A549 (cell line): ENCODE measurements around the gene THAP3. TPM values are rescaled to one million over a fixed set of nuclear protein-coding genes. Genes with fewer than 3 reads are reported as not detected.

Experiments used
- ATAC-seq, 2 experiments: fragments of 200-7000 bp in 1 of 2; fragments of >200 bp in 1 of 2; cut with Nextera tagmentation in 1 of 2; cut with Tn5 transposase in 1 of 2; 3 replicates each; pipeline versions ENCODE4 v1.8.0 to v1.9.1; 2018 to 2020; ENCODE audit warnings: mild to moderate bottlenecking in 1 of 2, moderate library complexity in 1 of 2
- CTCF ChIA-PET: fragments of 300-600 bp; sonication (Branson Sonifier 250); formaldehyde crosslinking; extraction: SDS; loops from one replicate; lab custom pipeline; 2021; ENCODE audit warnings: antibody characterized with exemption, inconsistent platforms; lab: Yijun Ruan, JAX
- POLR2A ChIA-PET: fragments of 350-600 bp; formaldehyde crosslinking; extraction: SDS; loops from one replicate; lab custom pipeline; 2021; ENCODE audit warnings: antibody characterized with exemption, inconsistent platforms; lab: Yijun Ruan, JAX
- DNase-seq, 2 experiments: peaks; one replicate each; pipeline versions ENCODE4 v3.0.0 to v3.0.0-alpha.2; 2011 to 2016; ENCODE audit warnings: low read depth in 1 of 2, low spot score in 1 of 2
- FAIRE-seq: peaks from 2 replicates; lab custom pipeline; 2011; peaks lifted over from hg19 to GRCh38; lab: Jason Lieb, UNC
- H3K27ac ChIP-seq, 2 experiments: fragments of >200 bp; sonication (Bioruptor Twin); formaldehyde crosslinking; 3 replicates each; pipeline ENCODE4 v1.5.1; 2016 to 2017
- H3K4me1 ChIP-seq: fragments of >200 bp; sonication (Bioruptor Twin); formaldehyde crosslinking; 3 replicates; pipeline ENCODE4 v1.6.1; 2016
- H3K4me2 ChIP-seq: fragments of >200 bp; sonication (Bioruptor Twin); formaldehyde crosslinking; 3 replicates; pipeline ENCODE4 v1.6.1; 2016
- H3K4me3 ChIP-seq: fragments of >200 bp; sonication (Bioruptor Twin); formaldehyde crosslinking; 3 replicates; pipeline ENCODE4 v1.5.1; 2016
- H3K9me3 ChIP-seq: fragments of >200 bp; sonication (Bioruptor Twin); formaldehyde crosslinking; 3 replicates; pipeline ENCODE4 v1.6.1; 2016
- EHMT2 ChIP-seq: fragments of 200-600 bp; sonication (generic); IDR thresholded peaks from 2 replicates; pipeline ENCODE4 v1.6.1; 2016; ENCODE audit warnings: antibody characterized with exemption, low read depth, mild to moderate bottlenecking, moderate library complexity
- FOXS1 ChIP-seq: fragments of 250-450 bp; sonication (Bioruptor Pico); IDR thresholded peaks from 2 replicates; pipeline ENCODE4 v1.5.0; 2020; ENCODE audit warnings: mild to moderate bottlenecking, moderate library complexity
- HES2 ChIP-seq: fragments of >200 bp; sonication (Bioruptor Twin); formaldehyde crosslinking; IDR thresholded peaks from 2 replicates; pipeline ENCODE4 v1.6.1; 2016
- HEYL ChIP-seq: fragments of 250-450 bp; sonication (Bioruptor Pico); IDR thresholded peaks from 2 replicates; pipeline ENCODE4 v1.8.0; 2021; ENCODE audit warnings: mild to moderate bottlenecking, moderate library complexity
- HOXA7 ChIP-seq: fragments of 250-450 bp; sonication (Bioruptor Pico); IDR thresholded peaks from 2 replicates; pipeline ENCODE4 v1.5.0; 2020; ENCODE audit warnings: mild to moderate bottlenecking, moderate library complexity
- HOXB13 ChIP-seq: fragments of 250-450 bp; sonication (Bioruptor Pico); IDR thresholded peaks from 2 replicates; pipeline ENCODE4 v1.5.0; 2020; ENCODE audit warnings: low read depth, mild to moderate bottlenecking, moderate library complexity
- HOXB5 ChIP-seq: fragments of 250-450 bp; sonication (Bioruptor Pico); IDR thresholded peaks from 2 replicates; pipeline ENCODE4 v1.5.0; 2020; ENCODE audit warnings: mild to moderate bottlenecking, moderate library complexity
- JUNB ChIP-seq: fragments of >200 bp; sonication (Bioruptor Twin); formaldehyde crosslinking; IDR thresholded peaks from 2 replicates; pipeline ENCODE4 v1.6.1; 2016
- NPAS2 ChIP-seq: fragments of 250-450 bp; sonication (Bioruptor Pico); IDR thresholded peaks from 2 replicates; pipeline ENCODE4 v1.8.0; 2022; ENCODE audit warnings: mild to moderate bottlenecking, moderate library complexity, borderline replicate concordance
- POLR2A ChIP-seq: IDR thresholded peaks from 2 replicates; pipeline ENCODE4 v1.6.1; 2012; ENCODE audit warnings: mild to moderate bottlenecking, low read length
- POLR2AphosphoS2 ChIP-seq: conservative IDR thresholded peaks from 2 replicates; pipeline ENCODE4 v1.6.1; 2012; ENCODE audit warnings: low read length, improper control_type of control experiment, inconsistent platforms
- RARB ChIP-seq: fragments of 250-450 bp; sonication (Bioruptor Pico); IDR thresholded peaks from 2 replicates; pipeline ENCODE4 v1.8.0; 2021; ENCODE audit warnings: mild to moderate bottlenecking, moderate library complexity
- RFX5 ChIP-seq: fragments of 450-650 bp; IDR thresholded peaks from 2 replicates; pipeline ENCODE4 v1.7.1; 2014; ENCODE audit warnings: antibody characterized with exemption, mild to moderate bottlenecking, moderate library complexity
- SREBF2 ChIP-seq: fragments of 450-650 bp; IDR thresholded peaks from 2 replicates; pipeline ENCODE4 v1.6.1; 2014; ENCODE audit warnings: mild to moderate bottlenecking, moderate library complexity
- TFCP2L1 ChIP-seq: fragments of 250-450 bp; sonication (Bioruptor Pico); IDR thresholded peaks from 2 replicates; pipeline ENCODE4 v1.5.0; 2021; ENCODE audit warnings: mild to moderate bottlenecking
- USF2 ChIP-seq: fragments of 450-650 bp; IDR thresholded peaks from 2 replicates; pipeline ENCODE4 v1.6.1; 2014; ENCODE audit warnings: antibody characterized with exemption
- ZC3H11A ChIP-seq: fragments of 450-650 bp; IDR thresholded peaks from 2 replicates; pipeline ENCODE4 v1.6.1; 2014; ENCODE audit warnings: antibody characterized with exemption, mild to moderate bottlenecking
- ZFP36 ChIP-seq: fragments of 450-650 bp; IDR thresholded peaks from 2 replicates; pipeline ENCODE4 v1.6.1; 2014; ENCODE audit warnings: borderline replicate concordance; ENCODE audit not compliant: partially characterized antibody
- ZNF302 ChIP-seq: fragments of 250-450 bp; sonication (Bioruptor Pico); IDR thresholded peaks from 2 replicates; pipeline ENCODE4 v1.9.0; 2021; ENCODE audit warnings: inconsistent platforms, mild to moderate bottlenecking, moderate library complexity
- ZSCAN20 ChIP-seq: fragments of 250-450 bp; sonication (Bioruptor Pico); IDR thresholded peaks from 2 replicates; pipeline ENCODE4 v1.8.0; 2022; ENCODE audit warnings: mild to moderate bottlenecking, moderate library complexity
- WGBS: methylation state at CpG from one replicate; pipeline ENCODE4 v1.1.6; 2017; ENCODE audit errors: missing lambda C conversion rate; 5-methylcytosine and 5-hydroxymethylcytosine counted together
- polyA plus RNA-seq, 4 experiments: library from polyadenylated mRNA; depleted of rRNA in 3 of 4; stranded (reverse); fragments of >200 nt; fragmentation: RNase III in 1 of 4; extraction: RNeasy Plus Mini Kit Qiagen cat#74134 plus additional on column Dnase treatment in 1 of 4; gene quantifications; 2 replicates in 3 of 4; 3 replicates in 1 of 4; pipeline ENCODE4 v1.2.3, GENCODE V29; 2011 to 2017
- TF ChIP-seq, protein P1 (sequence below): fragments of >200 bp; sonication (Bioruptor Twin); formaldehyde crosslinking; IDR thresholded peaks from 3 replicates; pipeline ENCODE4 v1.5.1; 2016
- TF ChIP-seq, protein P2 (sequence below): fragments of 200-600 bp; sonication (generic); IDR thresholded peaks from 2 replicates; pipeline ENCODE4 v1.6.1; 2016; ENCODE audit warnings: antibody characterized with exemption, mild to moderate bottlenecking, moderate library complexity
- TF ChIP-seq, protein P3 (sequence below): IDR thresholded peaks from 2 replicates; pipeline ENCODE4 v1.6.1; 2012

The THAP3 gene
- polyA plus RNA-seq, 2 of the 4 experiments (the other 2 are of a cell fraction), result 6.5 to 12.0 TPM

DNA sequence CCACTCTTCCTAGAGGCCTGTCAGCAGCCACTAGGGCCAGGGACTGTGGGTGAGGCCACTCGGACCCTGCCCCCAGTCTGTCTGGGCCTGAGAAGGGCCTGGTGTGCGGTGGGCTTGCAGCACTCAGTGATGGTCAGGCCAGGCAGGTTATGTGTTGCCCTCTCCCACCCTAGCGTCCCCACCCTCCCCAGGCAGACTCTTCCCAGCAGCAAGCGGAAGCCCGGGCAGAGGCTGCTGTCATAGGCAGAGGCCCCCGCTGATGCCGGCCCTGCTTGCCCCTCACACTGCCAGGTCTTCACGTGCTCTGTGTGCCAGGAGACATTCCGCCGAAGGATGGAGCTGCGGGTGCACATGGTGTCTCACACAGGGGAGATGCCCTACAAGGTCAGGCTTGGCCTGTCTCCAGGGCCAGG, 38.3 kb upstream of the THAP3 start:
- no peak for FAIRE-seq
- ATAC-seq, result no peak; a peak in 1 of 6 replicates

GRCh38 chr1:6587261-6588005, 37.2 kb upstream of the THAP3 start:
- no peak for TF ChIP-seq EHMT2
- no peak for TF ChIP-seq HOXB13
- no peak for TF ChIP-seq NPAS2 (CRISPR knock-in tag)
- no peak for TF ChIP-seq ZSCAN20 (CRISPR knock-in tag)
- no peak for TF ChIP-seq POLR2AphosphoS2
- TF ChIP-seq RARB (CRISPR knock-in tag), result no peak
- TF ChIP-seq, protein P1, sequence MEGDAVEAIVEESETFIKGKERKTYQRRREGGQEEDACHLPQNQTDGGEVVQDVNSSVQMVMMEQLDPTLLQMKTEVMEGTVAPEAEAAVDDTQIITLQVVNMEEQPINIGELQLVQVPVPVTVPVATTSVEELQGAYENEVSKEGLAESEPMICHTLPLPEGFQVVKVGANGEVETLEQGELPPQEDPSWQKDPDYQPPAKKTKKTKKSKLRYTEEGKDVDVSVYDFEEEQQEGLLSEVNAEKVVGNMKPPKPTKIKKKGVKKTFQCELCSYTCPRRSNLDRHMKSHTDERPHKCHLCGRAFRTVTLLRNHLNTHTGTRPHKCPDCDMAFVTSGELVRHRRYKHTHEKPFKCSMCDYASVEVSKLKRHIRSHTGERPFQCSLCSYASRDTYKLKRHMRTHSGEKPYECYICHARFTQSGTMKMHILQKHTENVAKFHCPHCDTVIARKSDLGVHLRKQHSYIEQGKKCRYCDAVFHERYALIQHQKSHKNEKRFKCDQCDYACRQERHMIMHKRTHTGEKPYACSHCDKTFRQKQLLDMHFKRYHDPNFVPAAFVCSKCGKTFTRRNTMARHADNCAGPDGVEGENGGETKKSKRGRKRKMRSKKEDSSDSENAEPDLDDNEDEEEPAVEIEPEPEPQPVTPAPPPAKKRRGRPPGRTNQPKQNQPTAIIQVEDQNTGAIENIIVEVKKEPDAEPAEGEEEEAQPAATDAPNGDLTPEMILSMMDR, result no peak
- no peak for TF ChIP-seq JUNB
- CTCF ChIA-PET, result no interaction called here
- no peak for FAIRE-seq
- Histone ChIP-seq H3K9me3 (no peaks in the 10 kb centered on the region), H3K4me3 (no peak overlapping the region), H3K4me1 (peaks cover 3% of the 10 kb centered on the region; the same call in 2 of the 3 replicates), H3K4me2 (no peak overlapping the region), H3K27ac (no peak overlapping the region)
- ATAC-seq, result no peak
- no peak for DNase-seq
- POLR2A ChIA-PET, result no interaction called here
- 91% methylated on average over 8 of the region's 13 CpGs for WGBS

More for the DNA sequence above, 38.3 kb upstream of the THAP3 start:
- Histone ChIP-seq H3K9me3 (no peaks in the 10 kb centered on the region), H3K4me1 (peaks cover 13% of the 10 kb centered on the region), H3K4me3 (no peak overlapping the region), H3K4me2 (no peak overlapping the region)
- no peak for TF ChIP-seq HES2
- no peak for TF ChIP-seq HEYL (CRISPR knock-in tag)
- TF ChIP-seq USF2, result no peak
- TF ChIP-seq RFX5, result no peak
- no peak for TF ChIP-seq HOXB5 (CRISPR knock-in tag)
- TF ChIP-seq HOXA7, result no peak
- no peak for TF ChIP-seq ZFP36
- TF ChIP-seq, protein P1, result no peak
- TF ChIP-seq, protein P2, sequence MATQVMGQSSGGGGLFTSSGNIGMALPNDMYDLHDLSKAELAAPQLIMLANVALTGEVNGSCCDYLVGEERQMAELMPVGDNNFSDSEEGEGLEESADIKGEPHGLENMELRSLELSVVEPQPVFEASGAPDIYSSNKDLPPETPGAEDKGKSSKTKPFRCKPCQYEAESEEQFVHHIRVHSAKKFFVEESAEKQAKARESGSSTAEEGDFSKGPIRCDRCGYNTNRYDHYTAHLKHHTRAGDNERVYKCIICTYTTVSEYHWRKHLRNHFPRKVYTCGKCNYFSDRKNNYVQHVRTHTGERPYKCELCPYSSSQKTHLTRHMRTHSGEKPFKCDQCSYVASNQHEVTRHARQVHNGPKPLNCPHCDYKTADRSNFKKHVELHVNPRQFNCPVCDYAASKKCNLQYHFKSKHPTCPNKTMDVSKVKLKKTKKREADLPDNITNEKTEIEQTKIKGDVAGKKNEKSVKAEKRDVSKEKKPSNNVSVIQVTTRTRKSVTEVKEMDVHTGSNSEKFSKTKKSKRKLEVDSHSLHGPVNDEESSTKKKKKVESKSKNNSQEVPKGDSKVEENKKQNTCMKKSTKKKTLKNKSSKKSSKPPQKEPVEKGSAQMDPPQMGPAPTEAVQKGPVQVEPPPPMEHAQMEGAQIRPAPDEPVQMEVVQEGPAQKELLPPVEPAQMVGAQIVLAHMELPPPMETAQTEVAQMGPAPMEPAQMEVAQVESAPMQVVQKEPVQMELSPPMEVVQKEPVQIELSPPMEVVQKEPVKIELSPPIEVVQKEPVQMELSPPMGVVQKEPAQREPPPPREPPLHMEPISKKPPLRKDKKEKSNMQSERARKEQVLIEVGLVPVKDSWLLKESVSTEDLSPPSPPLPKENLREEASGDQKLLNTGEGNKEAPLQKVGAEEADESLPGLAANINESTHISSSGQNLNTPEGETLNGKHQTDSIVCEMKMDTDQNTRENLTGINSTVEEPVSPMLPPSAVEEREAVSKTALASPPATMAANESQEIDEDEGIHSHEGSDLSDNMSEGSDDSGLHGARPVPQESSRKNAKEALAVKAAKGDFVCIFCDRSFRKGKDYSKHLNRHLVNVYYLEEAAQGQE, result no peak
- TF ChIP-seq ZC3H11A, result no peak
- no peak for TF ChIP-seq ZNF302 (CRISPR knock-in tag)
- TF ChIP-seq TFCP2L1 (CRISPR knock-in tag), result no peak
- no peak for TF ChIP-seq FOXS1 (CRISPR knock-in tag)
- no peak for TF ChIP-seq HOXB13
- TF ChIP-seq JUNB, result no peak
- TF ChIP-seq POLR2A, result no peak
- no peak for TF ChIP-seq SREBF2
- TF ChIP-seq, protein P3, sequence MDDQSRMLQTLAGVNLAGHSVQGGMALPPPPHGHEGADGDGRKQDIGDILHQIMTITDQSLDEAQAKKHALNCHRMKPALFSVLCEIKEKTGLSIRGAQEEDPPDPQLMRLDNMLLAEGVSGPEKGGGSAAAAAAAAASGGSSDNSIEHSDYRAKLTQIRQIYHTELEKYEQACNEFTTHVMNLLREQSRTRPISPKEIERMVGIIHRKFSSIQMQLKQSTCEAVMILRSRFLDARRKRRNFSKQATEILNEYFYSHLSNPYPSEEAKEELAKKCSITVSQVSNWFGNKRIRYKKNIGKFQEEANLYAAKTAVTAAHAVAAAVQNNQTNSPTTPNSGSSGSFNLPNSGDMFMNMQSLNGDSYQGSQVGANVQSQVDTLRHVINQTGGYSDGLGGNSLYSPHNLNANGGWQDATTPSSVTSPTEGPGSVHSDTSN, result no peak
- TF ChIP-seq, all 56 proteins: peak for 0
- DNase-seq, result no peak
- CTCF ChIA-PET, result no interaction called here
- POLR2A ChIA-PET, result no interaction called here
- no peak overlapping the region for H3K27ac ChIP-seq
- 100% methylated on average over 3 of the region's 11 CpGs for WGBS
